HG03460 (cell line): ENCODE results near the gene TCHP.
"Not testable (repeated sequence)": the region's sequence is repeated elsewhere in the genome, so short reads cannot be mapped to it uniquely, and the experiment has no call there.

Source experiments
- ATAC-seq: cut with Tn5 transposase; IDR thresholded peaks from one replicate; pipeline ENCODE4 v1.9.1; 2021; ENCODE audit not compliant: unreplicated experiment

The TCHP gene

GRCh38 chr12:109899783-109900751 lies at the start of gene TCHP:
TCHP (plus strand) TSS chr12:109900274; CDS start chr12:109903027, 2,753 bp downstream.
- peak; percentile 82 for ATAC-seq

GRCh38 chr12:109850518-109850917 lies 49.6 kb upstream of the TCHP start:
- not testable (repeated sequence) for ATAC-seq

- ATAC-seq = no peak
These were observed 44.7 kb upstream of the TCHP start for GRCh38 chr12:109855377-109855776.

GRCh38 chr12:109857715-109858114 lies 42.4 kb upstream of the TCHP start:
- no peak for ATAC-seq

GRCh38 chr12:109858764-109859163 lies 41.3 kb upstream of the TCHP start:
- no peak for ATAC-seq

- no peak for ATAC-seq
These were observed 39.1 kb upstream of the TCHP start for GRCh38 chr12:109860977-109861376.

- no peak for ATAC-seq
These were observed 38.3 kb upstream of the TCHP start for GRCh38 chr12:109861689-109862314.

GRCh38 chr12:109862491-109862890 lies 37.6 kb upstream of the TCHP start:
- ATAC-seq = not testable (repeated sequence)

GRCh38 chr12:109863847-109864712 lies 36.0 kb upstream of the TCHP start:
- ATAC-seq = no peak

GRCh38 chr12:109864916-109865315 lies 35.2 kb upstream of the TCHP start:
- ATAC-seq = no peak

- no peak for ATAC-seq
These were observed 31.7 kb upstream of the TCHP start for GRCh38 chr12:109868182-109869051.

- ATAC-seq = no peak
These were observed 29.4 kb upstream of the TCHP start for GRCh38 chr12:109870648-109871047.

- ATAC-seq = no peak
These were observed 28.3 kb upstream of the TCHP start for GRCh38 chr12:109871668-109872314.

GRCh38 chr12:109873653-109874052 lies 26.4 kb upstream of the TCHP start:
- no peak for ATAC-seq

- ATAC-seq = no peak
These were observed 24.4 kb upstream of the TCHP start for GRCh38 chr12:109875572-109876131.

GRCh38 chr12:109876406-109876805 lies 23.7 kb upstream of the TCHP start:
- no peak for ATAC-seq

GRCh38 chr12:109877504-109878246 lies 22.4 kb upstream of the TCHP start:
- ATAC-seq = no peak

GRCh38 chr12:109878247-109878625 lies 21.8 kb upstream of the TCHP start:
- no peak for ATAC-seq

GRCh38 chr12:109878749-109879148 lies 21.3 kb upstream of the TCHP start:
- no peak for ATAC-seq
